Ureter (tissue), 1 donor: ENCODE results near the gene RBBP7. TPM values are rescaled to one million over a fixed set of nuclear protein-coding genes. Genes with fewer than 3 reads are reported as not detected.

Experiments used
- DNase-seq: peaks from one replicate; pipeline ENCODE4 v3.0.0-alpha.2; 2020; ENCODE audit warnings: low spot score
- total RNA-seq: library from RNA; stranded (reverse); gene quantifications from one replicate; pipeline ENCODE4 v1.2.4, GENCODE V29; 2023
- donor health status: DM: yes; HTN: yes; CAD: no.

Gene RBBP7
- total RNA-seq: 133 TPM

DNA sequence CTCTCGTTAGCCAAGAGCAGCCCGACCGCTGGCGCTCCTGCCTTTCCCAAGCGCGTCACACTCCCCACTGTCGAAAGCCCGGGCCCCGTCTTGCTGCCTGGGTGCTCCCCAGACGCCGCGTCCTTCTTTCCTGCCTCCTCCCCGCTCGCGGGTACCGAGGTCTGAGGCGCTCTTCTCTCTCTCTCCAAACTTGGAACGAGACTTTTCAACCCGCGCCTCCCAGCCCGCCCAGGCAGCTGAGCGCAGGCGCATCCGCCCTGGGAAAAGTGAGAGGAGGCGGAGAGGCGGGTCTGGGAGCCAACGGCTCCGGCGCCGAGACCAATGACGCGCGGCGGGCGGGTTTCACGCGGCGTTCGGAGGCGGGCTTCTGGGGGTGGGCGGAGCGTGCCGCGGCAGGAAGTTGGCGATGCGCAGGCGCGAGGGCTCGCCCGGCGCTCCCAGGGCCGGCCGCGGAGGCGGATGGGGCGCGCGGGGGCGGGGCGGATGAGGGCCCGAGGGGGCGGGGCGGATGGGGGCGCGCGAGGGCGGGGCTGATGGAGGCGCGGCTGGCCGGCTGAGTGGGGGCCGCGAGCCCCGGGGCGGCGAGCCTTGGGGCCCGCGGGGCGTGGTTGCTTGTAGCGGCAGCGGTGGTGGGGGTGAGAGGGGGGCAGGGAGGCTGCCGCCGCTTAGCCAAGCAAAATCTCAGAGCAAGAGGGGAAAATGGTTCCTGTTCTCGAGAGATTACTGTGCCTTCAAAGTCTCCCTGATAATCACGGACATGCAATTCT lies at the start of gene RBBP7:
TSS of gene RBBP7 (minus strand) at position 268 of the 767 bp plus-strand sequence. CDS start 309 bp downstream, outside the sequence.
- DNase-seq: peak; percentile 94

DNA sequence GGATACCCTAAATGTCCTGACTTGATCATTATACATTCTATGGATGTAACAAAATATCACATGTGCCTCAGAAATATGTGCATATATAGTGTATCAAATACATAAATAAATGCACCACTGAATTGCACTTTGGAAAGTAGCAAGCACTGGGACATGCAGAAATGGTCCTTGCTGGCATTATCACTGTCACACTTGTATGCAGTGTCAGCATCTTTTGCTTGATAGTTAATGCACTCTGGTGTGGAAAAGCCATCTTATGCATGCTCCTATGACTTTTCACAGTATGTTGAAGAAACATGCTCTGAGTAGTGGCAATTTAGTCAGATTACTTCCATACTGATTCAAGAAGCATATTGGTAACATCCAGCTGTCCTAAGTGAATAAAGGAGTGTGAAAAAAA lies 48.8 kb upstream of the RBBP7 start:
- DNase-seq: no peak

DNA sequence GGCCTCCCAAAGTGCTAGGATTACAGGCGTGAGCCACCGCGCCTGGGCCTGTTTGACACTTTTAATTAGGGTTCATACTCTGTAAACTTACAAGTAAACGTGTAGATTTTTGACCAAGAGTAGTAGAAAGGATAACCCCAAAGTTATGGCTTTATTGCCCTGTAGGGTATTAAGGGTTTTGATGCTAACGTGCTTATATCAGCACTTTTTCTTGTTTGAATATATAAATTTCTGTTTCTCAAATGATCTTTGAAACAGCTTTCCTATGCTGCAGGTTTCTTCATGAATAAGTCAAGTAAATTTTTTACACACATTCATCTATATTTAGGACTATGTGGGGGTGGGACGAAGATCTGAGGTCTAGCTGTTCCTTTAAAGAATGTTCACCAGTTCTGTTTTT lies 47.0 kb upstream of the RBBP7 start:
- DNase-seq: no peak

DNA sequence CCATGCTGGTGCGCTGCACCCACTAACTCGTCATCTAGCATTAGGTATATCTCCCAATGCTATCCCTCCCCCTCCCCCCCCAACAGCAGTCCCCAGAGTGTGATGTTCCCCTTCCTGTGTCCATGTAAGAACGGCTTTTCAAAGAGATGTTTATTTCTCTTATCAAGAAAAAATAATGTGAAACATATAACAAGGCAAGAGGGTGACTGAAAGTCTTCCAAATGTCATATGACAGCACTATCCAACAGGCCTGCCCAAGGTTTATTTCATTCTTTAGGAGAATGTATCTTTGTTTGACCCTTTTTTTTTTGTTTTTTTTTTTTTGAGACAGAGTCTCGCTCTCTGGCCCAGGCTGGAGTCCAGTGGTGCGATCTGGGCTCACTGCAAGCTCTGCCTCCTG lies 46.4 kb upstream of the RBBP7 start:
- DNase-seq: no peak

DNA sequence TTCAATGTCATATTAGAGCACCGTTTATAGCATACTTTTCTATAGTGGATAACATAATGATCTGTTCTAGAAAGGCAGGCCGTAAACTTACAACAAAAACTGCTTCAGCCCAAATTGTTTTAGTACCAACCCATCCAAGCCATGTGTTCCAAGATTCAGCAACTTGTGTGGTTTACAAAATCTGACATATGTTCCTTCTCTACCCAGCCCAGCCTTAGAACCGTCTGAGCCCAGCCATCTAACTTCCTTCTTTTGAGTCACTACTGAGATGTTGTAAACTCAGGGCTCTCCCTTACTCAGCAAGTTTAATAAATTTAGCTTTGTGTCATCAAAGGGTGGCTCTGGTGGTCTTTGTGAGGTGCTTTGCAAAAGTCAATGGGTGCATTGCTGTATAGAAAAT lies 43.9 kb upstream of the RBBP7 start:
- DNase-seq: no peak

DNA sequence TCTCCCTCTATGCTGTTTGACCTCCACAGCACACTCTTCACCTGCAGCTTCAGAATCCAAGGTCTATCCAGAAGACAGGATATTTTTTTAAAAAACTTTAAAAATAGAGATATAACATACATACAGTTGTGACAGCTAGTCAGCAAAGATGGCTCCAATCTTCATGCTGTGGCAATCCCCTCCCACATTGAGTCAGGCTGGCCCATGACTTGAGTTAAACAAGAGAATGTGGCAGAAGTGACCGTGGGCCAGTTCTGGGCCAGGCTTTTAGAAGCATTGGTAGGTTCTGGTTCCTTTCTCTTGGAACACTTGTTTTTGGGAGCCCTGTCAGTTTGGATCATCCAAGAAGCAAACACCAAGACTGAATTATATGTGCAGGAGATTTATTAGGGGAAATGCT lies 40.2 kb upstream of the RBBP7 start:
- no peak for DNase-seq

DNA sequence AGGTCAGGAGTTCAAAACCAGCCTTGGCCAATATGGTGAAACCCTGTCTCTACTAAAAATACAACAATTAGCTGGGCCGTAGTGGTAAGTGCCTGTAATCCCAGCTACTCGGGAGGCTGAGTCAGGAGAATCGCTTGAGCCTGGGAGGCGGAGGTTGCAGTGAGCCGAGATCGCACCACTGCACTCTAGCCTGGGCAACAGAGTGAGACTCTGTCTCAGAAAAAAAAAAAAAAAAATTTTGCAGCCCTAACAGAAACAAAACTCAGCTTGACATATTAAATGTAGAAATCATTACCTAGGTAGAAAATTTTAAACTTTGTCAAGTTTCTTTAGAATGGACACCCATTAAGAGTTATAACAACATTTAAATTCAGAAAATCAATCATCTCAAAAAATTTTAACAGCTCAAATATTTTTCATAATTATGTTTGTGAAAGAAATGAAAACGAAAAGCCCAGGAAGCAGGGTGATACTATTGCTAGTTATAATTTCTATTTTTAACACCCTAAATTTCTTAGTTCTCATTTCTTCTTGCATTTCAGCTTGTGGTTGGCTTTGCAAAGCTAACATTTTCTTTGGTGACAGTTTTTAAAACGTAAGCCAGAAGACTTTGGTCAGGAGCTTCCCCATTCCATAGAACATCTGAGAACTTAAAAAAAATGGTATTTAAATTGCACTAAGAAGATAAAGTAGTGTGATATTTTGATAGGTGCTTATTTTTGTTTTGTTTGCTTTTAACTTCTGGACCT lies 33.3 kb upstream of the RBBP7 start:
- DNase-seq: no peak

DNA sequence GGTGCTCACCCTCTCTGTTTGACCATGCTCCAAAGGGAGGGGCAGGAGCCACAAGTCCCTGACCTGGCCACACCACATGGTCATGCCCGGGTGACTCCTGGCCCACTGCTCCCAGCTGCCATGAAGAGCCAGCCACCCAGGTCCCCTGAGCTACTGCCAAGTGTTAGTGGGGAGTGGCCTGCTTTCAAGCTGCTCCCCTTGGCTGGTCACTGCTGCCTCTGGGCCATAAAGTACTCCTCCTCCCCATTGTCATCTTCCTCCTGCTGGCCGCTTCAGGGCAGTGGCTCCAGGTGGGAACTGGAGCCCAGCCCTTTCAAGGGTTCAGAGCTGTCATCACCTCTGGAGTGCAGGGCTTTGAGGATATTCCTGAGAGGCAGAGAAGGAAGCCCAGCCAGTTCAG lies 27.3 kb upstream of the RBBP7 start:
- no peak for DNase-seq

DNA sequence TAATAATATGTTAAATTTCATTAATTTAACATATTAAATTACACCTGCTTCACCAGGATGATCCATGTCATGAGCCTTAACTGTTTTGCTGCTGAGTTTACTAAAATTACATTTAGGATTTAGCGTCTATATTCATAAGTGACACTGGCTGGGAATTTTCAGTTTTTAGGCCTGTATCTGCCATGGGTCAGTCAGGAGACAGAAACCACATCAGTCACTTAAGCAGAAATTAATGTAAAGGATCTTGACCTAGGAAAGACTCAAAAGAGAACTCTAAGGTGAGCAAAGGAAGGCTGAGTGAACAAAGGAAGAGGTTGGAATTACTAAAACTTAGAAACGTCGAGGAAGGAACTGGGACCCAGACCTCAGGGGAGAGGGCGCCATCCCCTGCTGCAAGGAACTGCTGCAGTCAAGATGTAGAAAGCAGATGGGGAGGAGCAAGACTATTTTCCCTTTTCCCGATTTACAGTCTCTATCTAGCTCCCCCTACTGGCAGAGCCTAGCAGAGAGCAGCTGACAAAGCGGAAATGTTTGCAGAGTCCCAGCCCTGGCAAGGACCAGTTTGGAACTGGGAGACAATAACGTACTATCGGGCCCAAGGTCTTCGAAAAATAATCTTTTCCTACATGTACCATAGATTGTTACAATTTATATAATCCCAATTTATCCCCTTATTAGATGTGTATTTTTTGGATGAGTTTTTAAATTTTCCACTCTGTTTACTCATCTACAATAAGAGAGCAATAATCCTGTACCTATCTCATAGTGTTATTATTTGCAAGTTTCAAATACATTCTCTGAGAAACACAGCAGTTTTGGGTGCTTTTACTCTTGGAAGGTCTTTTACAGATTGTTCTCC lies 22.6 kb upstream of the RBBP7 start:
- DNase-seq: peak; percentile 76

DNA sequence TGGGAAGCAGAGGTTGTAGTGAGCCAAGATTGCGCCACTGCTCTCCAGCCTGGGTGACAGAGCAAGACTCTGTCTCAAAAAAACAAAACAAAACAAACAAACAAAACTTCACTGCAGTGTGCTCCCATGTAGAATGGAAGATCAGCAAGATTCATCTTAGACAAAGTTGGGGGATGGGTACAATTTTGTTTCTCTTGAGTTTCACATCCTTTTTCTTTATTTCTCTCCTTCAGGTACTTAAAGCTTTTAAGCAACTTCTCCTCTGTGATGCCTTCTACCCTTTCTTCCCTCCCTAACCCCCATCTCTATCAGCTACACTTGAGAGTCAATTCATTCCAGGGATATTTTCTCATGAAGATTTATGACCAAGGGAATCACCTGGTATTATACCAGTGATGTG lies 15.5 kb upstream of the RBBP7 start:
- DNase-seq: no peak

DNA sequence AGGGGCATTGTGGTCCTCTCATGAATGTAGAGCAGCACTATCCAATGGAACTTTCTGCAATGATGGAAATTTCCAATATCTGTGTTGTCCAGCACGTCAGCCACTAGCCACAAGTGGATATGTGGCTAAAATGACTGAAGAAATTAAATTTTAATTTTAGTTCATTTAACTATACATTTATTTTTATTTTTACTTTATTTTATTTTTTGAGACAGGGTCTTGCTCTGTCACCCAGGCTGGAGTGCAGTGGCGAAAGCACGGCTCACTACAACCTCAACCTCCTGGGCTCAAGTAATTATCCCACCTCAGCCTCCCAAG lies 13.3 kb upstream of the RBBP7 start:
- DNase-seq: no peak

DNA sequence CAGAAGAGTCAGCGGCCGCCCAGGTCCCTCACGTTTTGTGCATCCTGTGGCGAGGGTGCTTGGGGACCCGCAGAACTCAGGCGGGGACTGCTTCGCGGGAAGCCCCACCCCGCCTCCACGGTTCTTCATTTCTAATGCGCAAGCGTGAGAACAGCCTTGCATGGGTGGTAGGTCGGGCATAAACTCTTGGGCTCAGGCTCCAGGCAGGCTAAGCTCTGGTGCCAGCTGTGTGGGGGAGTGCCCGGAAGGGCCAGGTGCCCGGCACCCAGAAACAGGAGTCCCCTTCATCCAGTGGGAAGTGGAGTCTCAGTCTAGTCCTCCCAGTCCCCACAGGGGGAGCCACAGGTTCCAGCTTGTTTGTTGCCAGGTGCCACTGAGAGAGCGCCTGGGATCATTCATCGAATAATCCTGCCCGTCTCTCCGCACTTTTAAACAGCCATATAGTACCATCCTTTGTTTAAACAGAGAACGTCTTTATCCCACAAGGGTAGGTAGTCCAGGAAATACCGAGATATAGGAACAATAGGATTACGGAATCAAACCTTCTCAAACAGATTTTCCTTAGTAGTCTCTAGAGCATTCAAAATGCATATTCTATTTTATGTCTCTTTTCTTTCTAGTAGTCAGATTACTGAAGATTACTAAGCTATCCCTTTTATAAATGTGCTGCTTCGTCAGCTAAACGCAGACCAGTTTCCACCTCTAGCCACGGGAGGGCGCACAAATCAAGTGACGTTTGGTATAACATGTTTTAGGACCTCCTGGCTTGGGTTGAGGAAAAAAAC lies 12.7 kb upstream of the RBBP7 start:
- DNase-seq: peak; percentile 59

DNA sequence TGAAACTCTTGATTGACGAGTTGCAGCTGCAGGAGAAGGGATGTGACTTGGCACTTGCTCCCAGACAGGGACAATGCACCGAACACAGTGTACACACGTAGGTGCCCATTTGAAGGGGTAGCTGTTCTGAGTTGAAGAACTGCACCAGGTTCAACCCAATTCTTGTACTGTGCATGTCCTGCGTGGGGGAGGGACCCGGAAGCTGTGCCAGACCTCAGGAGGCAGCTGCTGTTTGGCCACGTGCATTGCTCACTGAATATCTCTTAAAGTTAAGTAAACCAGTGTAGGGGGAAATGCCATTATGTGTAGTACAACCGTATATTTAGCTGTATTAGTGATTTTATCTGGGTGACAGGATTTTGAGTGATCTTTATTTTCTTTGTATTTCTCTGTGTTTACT lies 12.0 kb upstream of the RBBP7 start:
- no peak for DNase-seq

DNA sequence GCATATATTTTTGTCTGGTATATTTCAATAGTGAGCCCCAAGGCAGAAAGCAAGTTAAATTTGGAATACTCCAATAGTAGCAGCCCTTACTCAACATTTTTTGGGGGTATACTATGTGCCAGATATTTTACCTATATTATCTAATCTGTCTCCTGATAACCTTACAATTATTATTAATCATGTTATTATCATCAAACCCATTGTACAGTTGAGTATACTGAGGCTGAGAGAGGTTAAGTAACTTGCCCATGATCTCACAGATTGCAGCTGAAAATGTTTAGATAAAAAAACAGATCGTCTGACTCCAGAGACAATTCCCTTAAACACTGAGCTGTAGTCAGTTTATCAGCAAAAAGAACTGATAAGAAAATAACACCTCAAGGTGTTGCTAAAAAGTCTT lies 6.5 kb upstream of the RBBP7 start:
- DNase-seq: no peak

DNA sequence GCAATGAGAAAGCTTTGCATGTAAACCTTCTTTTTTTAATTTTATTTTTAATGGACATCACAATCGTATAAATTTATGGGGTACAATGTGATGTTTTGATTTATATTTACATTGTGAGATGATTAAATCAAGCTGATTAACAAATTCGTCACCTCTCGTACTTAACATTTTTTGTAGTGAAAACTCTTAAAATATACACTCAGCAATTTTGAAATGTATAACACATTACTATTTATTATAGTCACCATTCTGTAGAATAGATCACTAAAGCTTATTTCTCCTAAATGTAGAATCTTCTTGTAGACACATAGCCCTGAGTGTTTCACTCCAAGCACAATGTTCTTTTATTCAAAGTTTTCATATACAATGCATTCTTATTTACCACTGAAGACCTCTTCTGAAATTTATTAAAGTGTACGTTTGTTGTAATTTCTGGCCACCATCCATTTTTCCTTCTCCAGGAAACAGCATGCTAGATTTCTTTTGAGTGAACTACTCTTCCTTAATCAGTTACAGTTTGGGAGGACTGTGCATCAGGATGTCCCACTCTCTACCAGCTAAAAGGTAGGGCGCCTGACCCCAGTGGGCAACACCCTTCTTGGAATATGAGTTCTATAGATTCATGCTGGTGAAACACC lies 4.4 kb upstream of the RBBP7 start:
- no peak for DNase-seq

DNA sequence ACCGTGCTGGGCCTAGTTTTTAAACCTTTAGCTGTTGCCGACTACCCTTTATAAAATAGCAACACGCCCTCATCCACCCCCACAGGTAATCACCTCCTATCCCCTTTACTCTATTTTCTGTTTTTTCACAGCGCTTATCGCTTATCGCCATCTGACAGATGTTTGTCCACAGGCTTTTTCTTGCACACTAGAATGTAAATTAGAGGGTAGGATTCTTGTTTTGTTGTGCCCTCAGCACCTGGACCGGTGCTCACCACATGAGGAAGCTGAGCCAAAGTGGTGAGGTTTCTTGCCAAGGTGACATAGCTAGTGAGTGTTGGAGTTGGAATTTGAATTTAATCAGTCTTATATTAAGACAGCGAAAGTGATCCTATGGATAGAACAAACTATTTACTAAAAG lies 2.9 kb upstream of the RBBP7 start:
- DNase-seq: no peak

DNA sequence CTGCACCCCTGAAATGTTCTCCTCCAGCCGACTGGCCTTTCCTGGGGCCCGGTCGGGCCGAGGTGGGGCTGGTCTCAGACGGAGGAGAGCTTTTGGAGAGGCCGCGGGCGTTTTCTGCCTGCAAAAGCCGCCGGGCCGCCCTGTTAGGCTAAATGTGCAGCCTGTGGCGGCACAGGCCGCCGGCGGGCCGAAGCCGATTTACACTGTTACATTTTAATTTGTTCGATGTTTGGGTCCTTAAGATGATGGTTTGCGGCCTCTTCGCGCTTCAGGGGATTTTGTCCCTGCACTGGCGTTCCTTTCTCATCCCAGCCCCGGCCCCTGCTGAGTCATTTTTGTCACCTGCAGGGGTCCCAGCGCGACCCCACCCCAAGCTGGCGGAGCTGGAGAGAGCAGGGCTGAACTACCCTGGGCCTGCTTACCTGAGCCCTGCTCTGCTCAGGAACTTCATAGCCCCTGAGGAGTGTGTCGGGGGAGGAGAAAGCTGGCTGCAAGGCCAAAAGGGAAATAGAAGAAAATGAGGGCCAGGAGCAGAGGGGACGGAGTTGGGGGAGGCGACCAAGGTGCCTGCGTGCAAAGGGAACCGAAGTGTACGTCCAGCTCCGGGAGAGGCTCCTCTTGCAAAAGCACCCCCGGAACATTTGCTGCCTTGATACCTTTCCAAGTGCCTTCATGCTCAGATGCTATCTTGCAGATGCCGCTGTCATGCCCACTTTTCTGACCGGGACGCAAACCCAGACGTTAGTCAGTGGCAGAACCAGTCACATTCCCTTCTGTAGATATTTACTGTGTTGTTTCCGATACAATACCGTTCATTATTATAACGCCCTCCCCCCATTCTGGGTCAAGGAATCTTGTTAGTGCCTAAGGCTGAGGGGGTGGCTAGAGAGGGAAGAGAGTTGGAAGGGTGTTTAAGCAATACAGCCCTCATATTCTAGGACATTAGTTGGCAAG lies 977 bp upstream of the RBBP7 start:
- peak; percentile 62 for DNase-seq

DNA sequence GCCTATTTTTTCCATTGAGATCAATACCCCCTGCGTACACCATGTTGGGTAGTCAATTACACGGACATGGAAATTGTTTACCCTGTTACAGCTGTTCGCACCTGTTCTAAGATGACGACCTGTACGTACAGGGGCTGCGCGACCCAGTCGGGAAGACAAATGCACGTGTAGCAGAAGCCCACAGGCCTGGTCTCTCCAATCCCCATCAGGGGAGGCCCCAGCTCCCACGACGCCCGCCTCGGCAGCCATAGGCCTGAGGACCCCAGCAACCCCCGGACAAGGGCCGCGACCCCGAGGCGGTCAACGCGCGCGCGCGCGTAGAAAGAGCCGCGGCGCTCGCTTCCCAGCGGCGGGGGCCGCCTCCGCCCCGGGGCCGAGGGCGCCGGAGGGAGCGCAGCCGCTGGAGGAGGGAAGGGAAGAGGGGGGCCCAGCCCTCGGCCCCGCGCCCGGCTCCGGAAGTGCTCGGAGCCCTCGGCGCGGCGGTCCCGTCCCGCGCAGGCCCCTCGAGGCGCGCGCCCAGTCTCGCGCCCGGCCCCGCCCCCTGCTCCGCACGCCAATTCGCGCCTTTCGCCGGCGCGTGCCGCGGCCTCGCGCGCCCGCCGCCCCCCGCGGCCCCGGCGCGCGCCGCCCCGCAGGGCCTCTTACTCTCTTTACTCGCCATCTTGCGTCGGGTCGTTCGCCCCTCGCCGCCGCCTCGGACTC lies 618 bp downstream of the RBBP7 start:
- no peak for DNase-seq

DNA sequence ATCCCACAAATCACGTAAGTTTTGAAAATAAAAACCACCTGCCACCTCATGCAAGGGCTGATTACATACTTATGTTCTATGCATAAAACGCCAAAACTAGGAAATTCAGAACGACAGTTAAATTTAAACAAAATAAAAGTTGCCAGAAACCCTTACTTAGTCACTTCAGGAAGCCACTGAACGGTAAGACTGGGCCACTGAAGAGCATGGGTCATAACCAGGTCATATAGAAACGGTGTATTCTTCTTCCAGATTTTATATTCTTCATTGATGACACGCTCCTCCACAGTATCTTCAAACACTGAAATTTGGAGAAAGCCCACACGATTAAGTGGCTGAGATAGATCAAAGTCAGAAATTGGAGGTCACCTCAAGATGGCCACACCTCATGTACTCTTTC lies 1.2 kb downstream of the RBBP7 start:
- no peak for DNase-seq

DNA sequence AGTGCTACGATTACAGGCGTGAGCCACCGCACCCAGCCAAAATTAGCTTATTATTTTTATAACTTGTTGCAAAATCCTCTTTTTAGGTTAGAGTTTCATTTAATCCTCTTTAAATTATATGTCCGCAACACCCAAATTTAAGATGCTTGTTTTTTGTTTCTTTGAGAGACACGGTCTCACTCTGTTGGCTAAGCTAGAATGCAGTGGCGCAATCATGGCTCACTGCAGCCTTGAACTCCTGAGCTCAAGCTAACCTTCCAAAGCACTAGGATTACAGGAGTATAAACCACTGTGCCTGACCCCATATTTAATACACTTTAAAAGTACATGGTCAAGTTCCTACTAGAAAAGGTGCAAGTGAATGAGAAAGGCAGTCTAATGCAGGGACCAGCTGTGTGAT lies 2.2 kb downstream of the RBBP7 start:
- DNase-seq: no peak
